RWPE2 (cell line): ENCODE data around the gene KANK4.
A peak's percentile ranks its signal among the peaks of the same experiment; 100 is the strongest.

Experiments
- ATAC-seq: fragments of 200-7000 bp; cut with Tn5 transposase; 3 replicates; pipeline ENCODE4 v1.9.1; 2021; ENCODE audit warnings: low read depth
- DNase-seq: peaks from one replicate; pipeline ENCODE4 v3.0.0-alpha.2; 2020; ENCODE audit warnings: low spot score
- H3K27ac ChIP-seq: fragments of 450-650 bp; 2 replicates; pipeline ENCODE4 v1.5.1; 2017; ENCODE audit warnings: mild to moderate bottlenecking; ENCODE audit not compliant: poor library complexity, severe bottlenecking
- H3K27me3 ChIP-seq: fragments of 250-450 bp; sonication (Bioruptor Pico); 2 replicates; pipeline ENCODE4 v1.5.1; 2021; ENCODE audit warnings: mild to moderate bottlenecking, moderate library complexity; ENCODE audit not compliant: insufficient read depth, poor library complexity, severe bottlenecking
- H3K36me3 ChIP-seq: fragments of 250-450 bp; sonication (Bioruptor Pico); 2 replicates; pipeline ENCODE4 v1.5.1; 2020; ENCODE audit warnings: low read depth, mild to moderate bottlenecking, moderate library complexity
- H3K4me1 ChIP-seq: fragments of 250-450 bp; sonication (Bioruptor Pico); 2 replicates; pipeline ENCODE4 v1.5.1; 2021; ENCODE audit warnings: mild to moderate bottlenecking, moderate library complexity; ENCODE audit not compliant: insufficient read depth, poor library complexity, severe bottlenecking
- H3K4me3 ChIP-seq: fragments of 250-450 bp; sonication (Bioruptor Pico); 2 replicates; pipeline ENCODE4 v1.5.1; 2021; ENCODE audit warnings: mild to moderate bottlenecking, moderate library complexity; ENCODE audit not compliant: severe bottlenecking
- H3K9me3 ChIP-seq: fragments of 250-450 bp; sonication (Bioruptor Pico); 2 replicates; pipeline ENCODE4 v1.5.1; 2021; ENCODE audit warnings: mild to moderate bottlenecking, moderate library complexity; ENCODE audit not compliant: severe bottlenecking
- CTCF ChIP-seq: fragments of 450-650 bp; IDR thresholded peaks from one replicate; pipeline ENCODE4 v1.5.1; 2017; ENCODE audit warnings: mild to moderate bottlenecking, moderate library complexity; ENCODE audit not compliant: poor library complexity, severe bottlenecking

Gene KANK4

DNA sequence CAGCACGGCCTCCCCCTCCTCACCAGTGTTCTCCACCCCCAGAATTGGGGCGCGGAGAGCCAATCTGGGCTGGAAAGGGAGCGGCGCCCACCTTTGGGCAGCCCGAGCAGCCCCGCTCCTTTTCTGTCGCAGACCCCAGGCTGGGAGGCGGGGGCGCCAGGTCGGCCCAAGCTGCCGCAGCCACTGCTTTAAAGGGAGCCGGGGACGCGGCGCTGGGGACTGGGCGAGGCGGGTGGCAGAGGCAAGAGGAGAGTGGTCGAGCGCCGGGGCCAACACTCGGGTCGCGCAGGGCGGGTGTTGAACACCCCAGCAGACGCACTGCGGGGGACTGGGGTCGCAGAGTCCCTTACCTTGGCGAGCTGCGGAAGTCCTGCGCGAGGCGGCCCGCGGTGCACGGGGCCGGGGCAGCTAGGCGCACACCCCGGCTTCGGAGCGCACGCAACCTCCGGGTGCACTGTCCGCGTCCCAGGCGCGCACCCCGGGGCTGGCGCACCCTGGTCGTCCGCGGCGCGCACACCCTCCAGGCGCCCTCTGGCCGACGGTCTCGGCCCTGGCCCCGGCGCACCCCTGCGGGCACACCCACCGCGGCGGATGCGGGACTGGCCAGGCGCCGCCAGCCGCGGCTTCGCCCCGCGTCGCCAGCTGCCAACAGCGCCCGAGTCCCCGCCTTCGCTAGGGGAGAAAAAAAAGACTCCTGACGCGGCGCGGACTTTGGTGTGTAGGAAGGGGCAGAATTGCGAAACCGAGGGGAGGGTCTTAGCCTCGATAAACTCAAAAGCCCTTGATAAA, at the start of gene KANK4:
TSS of gene KANK4 (minus strand) at position 679 of the 789 bp plus-strand sequence. CDS start 37,870 bp downstream, outside the sequence.
- no peaks in the 10 kb centered on the region for H3K9me3 ChIP-seq
- no peak for TF ChIP-seq CTCF
- DNase-seq: no peak
- peaks cover 8% of the 10 kb centered on the region for H3K4me1 ChIP-seq
- peak within 1 kb of the TSS; percentile 34 for H3K4me3 ChIP-seq
- ATAC-seq: peak; percentile 44
- H3K27ac ChIP-seq: peak within 1 kb of the TSS; percentile 92
- H3K36me3 ChIP-seq: no peaks in the 10 kb centered on the region
- H3K27me3 ChIP-seq: peaks cover 6% of the 10 kb centered on the region

DNA sequence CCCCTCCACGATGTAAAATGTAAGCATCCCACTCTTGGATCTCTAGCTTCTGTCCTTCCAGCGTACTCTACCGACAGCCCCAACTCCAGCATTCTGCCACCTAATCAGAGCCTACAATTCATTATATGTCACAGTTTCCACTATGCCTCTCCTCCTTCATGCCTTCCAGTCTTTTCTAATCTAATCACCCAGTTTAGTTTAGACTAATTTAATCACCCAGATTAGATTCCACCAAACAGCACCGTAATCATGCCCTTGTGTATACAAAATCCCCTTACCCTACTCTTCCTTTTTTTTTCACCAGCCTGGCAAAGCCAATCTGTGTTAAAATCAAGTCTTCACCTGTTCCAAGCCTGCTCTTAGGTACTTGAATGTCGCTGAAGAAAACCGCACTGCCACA, 49.8 kb upstream of the KANK4 start:
- no peaks in the 10 kb centered on the region for H3K4me1 ChIP-seq
- TF ChIP-seq CTCF: no peak
- no peak overlapping the region for H3K4me3 ChIP-seq
- DNase-seq: no peak
- no peaks in the 10 kb centered on the region for H3K36me3 ChIP-seq
- ATAC-seq: no peak
- H3K27me3 ChIP-seq: no peaks in the 10 kb centered on the region
- H3K9me3 ChIP-seq: no peaks in the 10 kb centered on the region
- no peak overlapping the region for H3K27ac ChIP-seq

GRCh38 chr1:62367005-62367557, 47.8 kb upstream of the KANK4 start:
- H3K27ac ChIP-seq: no peak overlapping the region

DNA sequence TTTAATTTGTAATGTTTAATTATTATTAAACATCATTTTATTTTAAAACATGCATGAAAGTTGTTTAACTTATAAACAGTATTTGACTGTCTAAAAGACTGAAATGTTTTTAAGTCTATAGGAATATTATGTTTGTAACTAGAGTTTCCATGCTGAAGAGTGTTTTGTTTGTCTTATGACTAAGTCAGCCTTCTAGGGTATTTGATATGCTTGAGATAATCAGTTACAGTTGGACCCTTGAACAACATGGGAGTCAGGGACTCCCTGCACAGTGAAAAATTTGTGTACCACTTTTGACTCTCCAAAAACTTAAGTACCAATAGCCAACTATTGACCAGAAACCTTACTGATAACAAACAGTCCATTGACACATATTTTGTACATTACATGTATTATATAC, 45.5 kb upstream of the KANK4 start:
- no peaks in the 10 kb centered on the region for H3K36me3 ChIP-seq
- no peak overlapping the region for H3K27ac ChIP-seq

More at GRCh38 chr1:62367005-62367557, 47.8 kb upstream of the KANK4 start:
- no peak for TF ChIP-seq CTCF
- Histone ChIP-seq H3K9me3 (no peaks in the 10 kb centered on the region), H3K27me3 (no peaks in the 10 kb centered on the region), H3K36me3 (no peaks in the 10 kb centered on the region), H3K4me3 (no peak overlapping the region), H3K4me1 (no peaks in the 10 kb centered on the region)
- DNase-seq (no peak), ATAC-seq (no peak)

More for the DNA sequence above, 45.5 kb upstream of the KANK4 start:
- ATAC-seq (no peak), DNase-seq (no peak)
- Histone ChIP-seq H3K9me3 (no peaks in the 10 kb centered on the region), H3K4me3 (no peak overlapping the region), H3K27me3 (no peaks in the 10 kb centered on the region), H3K4me1 (no peaks in the 10 kb centered on the region)
- TF ChIP-seq CTCF: no peak
